ENCODE measurements around the gene DARS1.
"Not testable (repeated sequence)": the region's sequence is repeated elsewhere in the genome, so short reads cannot be mapped to it uniquely, and the experiment has no call there.

DNA sequence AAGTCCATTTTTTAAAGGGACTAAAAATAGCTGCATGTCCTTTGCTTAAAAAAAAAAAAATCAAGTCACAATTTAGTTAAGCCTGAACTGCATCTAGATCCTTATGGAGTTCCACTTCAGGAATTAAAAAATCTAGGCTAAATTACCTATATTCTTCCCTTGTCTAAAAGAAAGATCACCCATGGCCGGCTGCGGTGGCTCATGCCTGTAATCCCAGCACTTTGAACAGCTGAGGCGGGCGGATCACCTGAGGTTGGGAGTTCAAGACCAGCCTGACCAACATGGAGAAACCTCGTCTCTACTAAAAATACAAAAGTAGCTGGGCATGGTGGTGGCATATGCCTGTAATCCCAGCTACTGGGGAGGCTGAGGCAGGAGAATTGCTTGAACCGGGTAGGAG is 26.5 kb downstream of the DARS1 start:
- TF ChIP-seq, protein P1, sequence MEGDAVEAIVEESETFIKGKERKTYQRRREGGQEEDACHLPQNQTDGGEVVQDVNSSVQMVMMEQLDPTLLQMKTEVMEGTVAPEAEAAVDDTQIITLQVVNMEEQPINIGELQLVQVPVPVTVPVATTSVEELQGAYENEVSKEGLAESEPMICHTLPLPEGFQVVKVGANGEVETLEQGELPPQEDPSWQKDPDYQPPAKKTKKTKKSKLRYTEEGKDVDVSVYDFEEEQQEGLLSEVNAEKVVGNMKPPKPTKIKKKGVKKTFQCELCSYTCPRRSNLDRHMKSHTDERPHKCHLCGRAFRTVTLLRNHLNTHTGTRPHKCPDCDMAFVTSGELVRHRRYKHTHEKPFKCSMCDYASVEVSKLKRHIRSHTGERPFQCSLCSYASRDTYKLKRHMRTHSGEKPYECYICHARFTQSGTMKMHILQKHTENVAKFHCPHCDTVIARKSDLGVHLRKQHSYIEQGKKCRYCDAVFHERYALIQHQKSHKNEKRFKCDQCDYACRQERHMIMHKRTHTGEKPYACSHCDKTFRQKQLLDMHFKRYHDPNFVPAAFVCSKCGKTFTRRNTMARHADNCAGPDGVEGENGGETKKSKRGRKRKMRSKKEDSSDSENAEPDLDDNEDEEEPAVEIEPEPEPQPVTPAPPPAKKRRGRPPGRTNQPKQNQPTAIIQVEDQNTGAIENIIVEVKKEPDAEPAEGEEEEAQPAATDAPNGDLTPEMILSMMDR (IDR thresholded peaks at IDR 0.05; ENCODE audit: borderline replicate concordance, extremely low read depth, low read length, poor library complexity, severe bottlenecking): not testable (repeated sequence)
- not testable (repeated sequence) for TF ChIP-seq EZH2 (IDR thresholded peaks at IDR 0.05; ENCODE audit: borderline replicate concordance, low read depth, low read length, severe bottlenecking)

All from DND-41 (cell line).